B cell (primary cell): ENCODE measurements around the gene ZDHHC7. TPM values are rescaled to one million over a fixed set of nuclear protein-coding genes. Genes with fewer than 3 reads are reported as not detected.

Experiments used
- ATAC-seq: fragments of 200-7000 bp; cut with Tn5 transposase; one replicate; pipeline ENCODE4 v1.10.0; 2021; ENCODE audit warnings: low read depth, mild to moderate bottlenecking, moderate number of reproducible peaks, moderate library complexity
- CTCF ChIA-PET: fragments of 350-600 bp; sonication (Branson Sonifier 250); formaldehyde crosslinking; loops from one replicate; lab custom pipeline; 2021; ENCODE audit warnings: antibody characterized with exemption, inconsistent platforms; lab: Charles Lee
- POLR2A ChIA-PET: fragments of 350-600 bp; sonication (Branson Sonifier 250); formaldehyde crosslinking; loops from one replicate; lab custom pipeline; 2021; ENCODE audit warnings: antibody characterized with exemption; lab: Charles Lee
- DNase-seq: peaks from one replicate; pipeline ENCODE4 v3.0.0; 2013
- H2AFZ ChIP-seq: 2 replicates; pipeline ENCODE4 v1.6.1; 2012; ENCODE audit warnings: mild to moderate bottlenecking, low read depth, low read length; ENCODE audit not compliant: insufficient read depth, poor library complexity, severe bottlenecking
- H3K27ac ChIP-seq, 2 donors: 1 replicate in 1 of 2; 2 replicates in 1 of 2; pipeline ENCODE4 v1.5.1; 2012 to 2013; ENCODE audit warnings: low read length in 2 of 2, mild to moderate bottlenecking in 2 of 2, moderate library complexity in 1 of 2
- H3K27me3 ChIP-seq, 4 experiments: fragments of 200-600 bp in 1 of 4; sonication (generic) in 1 of 4; replicated peaks in 1 of 4; 1 replicate in 2 of 4; 2 replicates in 2 of 4; pipeline versions ENCODE4 v1.6.1 to v1.7.0; 2013 to 2016; ENCODE audit warnings: low read length in 3 of 4, mild to moderate bottlenecking in 2 of 4, mixed read lengths in 1 of 4, moderate library complexity in 1 of 4; ENCODE audit not compliant: insufficient read depth in 4 of 4, control insufficient read depth in 3 of 4; ENCODE audit errors: control extremely low read depth in 1 of 4
- H3K36me3 ChIP-seq, 2 experiments: replicated peaks in 1 of 2; 1 replicate in 1 of 2; 2 replicates in 1 of 2; pipeline versions ENCODE4 v1.6.1 to v1.7.1; 2013; ENCODE audit warnings: low read length in 1 of 2; ENCODE audit not compliant: insufficient read depth in 2 of 2, control insufficient read depth in 1 of 2; ENCODE audit errors: control extremely low read depth in 1 of 2, extremely low read depth in 1 of 2
- H3K4me1 ChIP-seq, 2 donors: fragments of 200-600 bp in 1 of 2; sonication (generic) in 1 of 2; 1 replicate in 1 of 2; 2 replicates in 1 of 2; pipeline versions ENCODE4 v1.5.1 to v1.6.1; 2013 to 2017; ENCODE audit warnings: low read length in 2 of 2; ENCODE audit not compliant: control insufficient read depth in 2 of 2, insufficient read depth in 2 of 2
- H3K4me2 ChIP-seq: replicated peaks from 2 replicates; pipeline ENCODE3; 2012; ENCODE audit warnings: mild to moderate bottlenecking, low read depth, low read length; ENCODE audit not compliant: poor library complexity, severe bottlenecking
- H3K4me3 ChIP-seq, 5 experiments: fragments of 200-600 bp in 1 of 5; sonication (generic) in 1 of 5; 1 replicate in 3 of 5; 2 replicates in 2 of 5; pipeline versions ENCODE4 v1.5.1 to v1.7.0; 2011 to 2016; ENCODE audit warnings: low read length in 4 of 5, mild to moderate bottlenecking in 4 of 5, low read depth in 2 of 5, control low read depth in 1 of 5, moderate library complexity in 1 of 5; ENCODE audit not compliant: insufficient read depth in 1 of 5; ENCODE audit errors: control extremely low read depth in 1 of 5, extremely low read depth in 1 of 5
- H3K79me2 ChIP-seq: fragments of 200-600 bp; sonication (generic); one replicate; pipeline ENCODE4 v1.6.0; 2016; ENCODE audit warnings: low read length; ENCODE audit not compliant: control insufficient read depth, insufficient read depth
- H3K9ac ChIP-seq: fragments of 200-600 bp; sonication (generic); 2 replicates; pipeline ENCODE4 v1.6.1; 2017; ENCODE audit warnings: mild to moderate bottlenecking, low read length, moderate library complexity
- H3K9me3 ChIP-seq, 3 donors: one replicate each; pipeline versions ENCODE4 v1.6.1 to v1.7.1; 2013; ENCODE audit warnings: low read length in 2 of 3; ENCODE audit not compliant: control insufficient read depth in 2 of 3, insufficient read depth in 1 of 3; ENCODE audit errors: control extremely low read depth in 1 of 3
- H4K20me1 ChIP-seq: 2 replicates; pipeline ENCODE4 v1.6.0; 2012; ENCODE audit warnings: mild to moderate bottlenecking, low read length; ENCODE audit not compliant: insufficient read depth, control insufficient read depth, poor library complexity, severe bottlenecking
- H3K27ac Mint-ChIP-seq: one replicate; pipeline ENCODE4 v1.8.0; 2021; ENCODE audit warnings: mixed read lengths
- H3K27me3 Mint-ChIP-seq: one replicate; pipeline ENCODE4 v1.8.0; 2021; ENCODE audit warnings: mixed read lengths
- H3K4me1 Mint-ChIP-seq: one replicate; pipeline ENCODE4 v1.8.0; 2021; ENCODE audit warnings: mixed read lengths
- H3K4me3 Mint-ChIP-seq: one replicate; pipeline ENCODE4 v1.8.0; 2021; ENCODE audit warnings: mixed read lengths
- H3K9me3 Mint-ChIP-seq: one replicate; pipeline ENCODE4 v1.8.0; 2022; ENCODE audit warnings: mixed read lengths; ENCODE audit not compliant: insufficient read depth
- CTCF ChIP-seq: fragments of 200-600 bp; IDR thresholded peaks from one replicate; pipeline ENCODE4 v1.8.0; 2022; ENCODE audit warnings: antibody characterized with exemption, mild to moderate bottlenecking
- EZH2 ChIP-seq: IDR thresholded peaks from 2 replicates; pipeline ENCODE4 v1.6.1; 2012; ENCODE audit warnings: borderline replicate concordance, low read depth, mild to moderate bottlenecking, moderate library complexity, low read length; ENCODE audit not compliant: insufficient read depth, poor library complexity, severe bottlenecking
- WGBS: methylation state at CpG from one replicate; pipeline ENCODE4 v1.1.5; 2013; ENCODE audit warnings: missing lambda C conversion rate; ENCODE audit not compliant: insufficient coverage; 5-methylcytosine and 5-hydroxymethylcytosine counted together
- intact Hi-C: fragments of 100-400 bp; cut with micrococcal nuclease; formaldehyde crosslinking; loops from one replicate; pipeline ENCODE4 v1.10.0; 2022
- polyA plus RNA-seq: library from polyadenylated mRNA; depleted of rRNA; stranded (reverse); fragments of >200 nt; gene quantifications from 2 replicates; pipeline ENCODE4 v1.2.3, GENCODE V29; 2012
- total RNA-seq, 2 donors: library from RNA; stranded (reverse); fragments of 120-200 nt in 1 of 2; gene quantifications; 1 replicate in 1 of 2; 2 replicates in 1 of 2; pipeline versions ENCODE4 v1.2.3 to v1.2.4, GENCODE V29; 2013 to 2022

ZDHHC7 gene
- total and polyA plus RNA-seq, 2 donors (not counting 1 experiment from before 2014, with no cell fraction given), result 25.2 to 36.1 TPM

DNA sequence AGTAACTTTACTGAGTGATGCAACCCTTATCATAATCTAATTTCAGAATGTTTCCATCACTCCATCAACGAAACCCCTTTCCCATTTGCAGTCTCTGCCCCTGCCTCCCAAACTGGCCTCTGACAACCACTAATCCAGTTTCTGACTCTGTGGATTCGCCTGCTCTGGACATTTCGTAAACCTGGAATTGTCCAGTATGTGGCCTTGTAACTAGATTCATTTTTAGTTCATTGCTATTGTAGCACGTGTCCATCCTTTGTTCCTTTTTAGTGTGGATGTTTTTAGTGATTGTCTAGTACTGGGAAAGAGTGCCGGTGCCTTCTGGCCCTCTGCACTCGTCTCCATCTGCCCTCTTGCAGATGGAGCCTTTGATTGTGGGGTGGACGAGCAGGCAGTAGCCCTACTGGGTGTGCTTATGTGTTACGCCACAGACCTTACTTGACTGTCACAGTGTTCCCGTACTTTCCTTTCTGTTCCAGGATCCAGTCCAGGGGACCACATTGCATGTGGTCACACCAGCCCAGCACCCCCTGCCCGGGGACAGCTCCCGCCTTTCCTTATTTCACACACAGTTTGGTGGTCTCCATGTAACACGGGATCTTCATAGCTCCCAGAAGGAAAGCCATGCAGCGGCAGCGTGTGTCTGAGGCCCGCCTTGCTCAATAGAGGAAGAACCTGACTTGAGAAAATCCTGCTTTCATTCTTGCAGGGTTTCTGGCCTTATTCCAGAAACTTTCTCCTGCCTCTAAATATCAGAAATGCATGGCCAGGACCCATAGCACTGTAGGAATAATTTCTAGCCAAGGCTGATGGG lies 25.1 kb upstream of the ZDHHC7 start:
- CTCF ChIA-PET, result interaction anchor here (0.6 to 0.9 kb wide), 2 partner anchors 27 to 50 kb away, joined by 3 read pairs; no protein-coding TSS in a partner anchor
- no peak for DNase-seq

More for the DNA sequence above, 25.1 kb upstream of the ZDHHC7 start:
- Histone ChIP-seq H4K20me1 (no peaks in the 10 kb centered on the region), H3K9me3 (no peaks in the 10 kb centered on the region), H2AFZ (no peak overlapping the region), H3K4me1 (no peaks in the 10 kb centered on the region), H3K27ac (no peak overlapping the region), H3K4me3 (no peak overlapping the region), H3K9ac (no peak overlapping the region), H3K4me2 (no peak overlapping the region), H3K36me3 (no peaks in the 10 kb centered on the region), H3K79me2 (no peaks in the 10 kb centered on the region), H3K27me3 (no peaks in the 10 kb centered on the region)
- Mint-ChIP-seq H3K27ac (no peak overlapping the region), H3K4me3 (no peak overlapping the region), H3K27me3 (peaks cover 8% of the 10 kb centered on the region), H3K4me1 (no peaks in the 10 kb centered on the region), H3K9me3 (no peaks in the 10 kb centered on the region)
- ATAC-seq, result no peak
- TF ChIP-seq CTCF (no peak), EZH2 (no peak)
- 82% methylated on average over 15 of the region's 15 CpGs for WGBS
- intact Hi-C loops, result no loop called here
- POLR2A ChIA-PET, result no interaction called here
